Heart right ventricle (tissue), 16 donors: ENCODE measurements around the gene GSE1. TPM values are rescaled to one million over a fixed set of nuclear protein-coding genes. Genes with fewer than 3 reads are reported as not detected.

Experiments used
- ATAC-seq, 8 donors: fragments of 200-7000 bp; cut with Tn5 transposase; one replicate each; pipeline ENCODE4 v1.9.1; 2020; ENCODE audit warnings: mild to moderate bottlenecking in 8 of 8, moderate library complexity in 8 of 8, moderate number of reproducible peaks in 1 of 8
- DNase-seq, 2 donors: peaks; one replicate each; pipeline ENCODE4 v3.0.0-alpha.2; 2020
- H3K27ac ChIP-seq, 10 donors: fragments of 200-600 bp; sonication (generic) in 2 of 10; one replicate each; pipeline versions ENCODE4 v1.5.0 to v1.8.0; 2020 to 2022; ENCODE audit warnings: mild to moderate bottlenecking in 3 of 10
- H3K27me3 ChIP-seq, 7 donors: fragments of 200-600 bp; one replicate each; pipeline ENCODE4 v1.8.0; 2021 to 2022; ENCODE audit warnings: mild to moderate bottlenecking in 2 of 7
- H3K36me3 ChIP-seq, 9 donors: fragments of 200-600 bp; sonication (generic) in 1 of 9; one replicate each; pipeline versions ENCODE4 v1.5.0 to v1.8.0; 2020 to 2022; ENCODE audit warnings: mild to moderate bottlenecking in 2 of 9
- H3K4me1 ChIP-seq, 9 donors: fragments of 200-600 bp; sonication (generic) in 1 of 9; one replicate each; pipeline versions ENCODE4 v1.5.0 to v1.8.0; 2020 to 2022; ENCODE audit warnings: mild to moderate bottlenecking in 4 of 9
- H3K4me3 ChIP-seq, 10 donors: fragments of 200-600 bp; sonication (generic) in 2 of 10; one replicate each; pipeline versions ENCODE4 v1.5.0 to v1.8.0; 2020 to 2022; ENCODE audit warnings: mild to moderate bottlenecking in 7 of 10, moderate library complexity in 2 of 10
- H3K9me3 ChIP-seq, 11 donors: fragments of 200-600 bp in 10 of 11; sonication (generic) in 2 of 11; one replicate each; pipeline versions ENCODE4 v1.5.0 to v1.8.0; 2013 to 2022; ENCODE audit warnings: mild to moderate bottlenecking in 2 of 11, control low read depth in 1 of 11, moderate library complexity in 1 of 11
- WGBS, 2 donors: extraction: QIAGEN DNeasy Blood & Tissue Kit; methylation state at CpG; one replicate each; pipeline ENCODE4 v1.1.7; 2013; ENCODE audit warnings: inconsistent platforms in 1 of 2; 5-methylcytosine and 5-hydroxymethylcytosine counted together
- intact Hi-C, 10 donors: fragments of 100-400 bp; cut with DNase I; formaldehyde crosslinking; loops; one replicate each; pipeline versions ENCODE4 v1.11.1 to v1.14.2; 2022
- polyA plus RNA-seq, 2 donors: library from polyadenylated mRNA; stranded (reverse); fragments of 200-250 nt; gene quantifications; one replicate each; pipeline ENCODE4 v1.2.3, GENCODE V29; 2013
- total RNA-seq, 10 donors: library from RNA; stranded (reverse); fragmentation: NEBNext Ultra II Directional in 3 of 10; extraction: Animal tissue kit (Norgen Biotek cat#: 25700) in 3 of 10; gene quantifications; one replicate each; pipeline versions ENCODE4 v1.2.1 to v1.2.4, GENCODE V29; 2021 to 2023
- TF ChIP-seq, protein P1 (sequence below), 9 donors: fragments of 200-600 bp; sonication (generic) in 2 of 9; IDR thresholded peaks; one replicate each; pipeline versions ENCODE4 v1.5.0 to v1.8.0; 2021 to 2022; ENCODE audit warnings: antibody characterized with exemption in 9 of 9, mild to moderate bottlenecking in 5 of 9, moderate library complexity in 1 of 9
- donor health status: Arrhythmogenic right ventricular cardiomyopathy.
- donor health status: ischemic (EF 13 %, LVEDD 7.1; RV severe dilation, severe dysfunction).
- donor health status: healthy with polysubstance abuse.
- donor health status: DM: no; HTN: yes; CAD: no.
- donor health status: DM: no; HTN: no; CAD: no.
- donor health status: ischemic (EF 25% LVEDD 6.9; RV normal size, moderate dysfunction).
- donor health status: ischemic (EF 25% LVEDD 5.7; RV mildly dilated, moderate dysfunction).
- donor health status: healthy.
- donor health status: DM: yes; HTN: yes; CAD: no.
- donor health status: Ischemic cardiomyopathy.
- donor health status: ischemic (EF 35%, LVEDD 5.7; RV mildly dilated, moderate dysfunction).
- donor health status: nonischemic (EF 11% LVEDD 7.7; RV severe dilation, severe dysfunction).
- donor health status: DM: yes; HTN: yes; CAD: no.
- donor health status: PGD.
- donor health status: ischemic (EF 29% LVEDD 5.4; RV normal size, mild dysfunction).
- donor health status: nonischemic (EF 23%, LVEDD 6.1; RV moderate dilation, normal function).

The GSE1 gene
- total and polyA plus RNA-seq, 12 donors = 15.6 to 53.2 (median 32.6) TPM

DNA sequence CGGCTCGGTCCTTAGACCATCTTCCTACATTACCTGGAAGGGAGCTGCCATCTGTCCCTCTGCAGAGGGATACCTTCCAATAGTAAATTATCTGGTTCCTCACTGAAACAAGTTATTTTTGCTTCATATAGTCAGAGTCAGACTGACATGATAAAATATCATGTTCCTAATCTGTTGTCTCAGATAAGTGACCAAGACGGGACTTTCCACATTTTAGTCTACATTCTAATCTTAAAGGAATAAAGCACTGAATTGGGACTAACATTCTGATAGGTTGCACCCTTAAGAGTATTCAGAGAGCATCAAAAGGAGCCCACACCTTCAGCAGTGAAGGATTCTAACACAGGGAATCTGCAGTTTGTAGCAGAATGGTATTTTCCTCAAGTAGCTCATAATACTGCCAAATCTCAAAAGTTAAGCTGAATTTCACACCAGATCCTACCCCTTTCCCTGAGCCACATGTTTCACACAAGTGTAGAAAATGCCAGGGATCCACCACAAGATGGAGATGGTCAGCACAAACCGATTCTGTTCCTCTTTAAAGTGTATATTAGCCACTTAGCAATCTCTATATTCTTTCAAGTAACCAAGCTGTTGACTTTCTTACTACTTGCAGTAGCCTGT, 62.2 kb downstream of the GSE1 start:
- Histone ChIP-seq H3K27me3 (no peaks in the 10 kb centered on the region), H3K9me3 (no peaks in the 10 kb centered on the region), H3K36me3 (peaks cover 0 to 89% (median 14%) of the 10 kb centered on the region in 9 donors), H3K4me1 (peaks cover 2 to 27% (median 14%) of the 10 kb centered on the region in 9 donors), H3K4me3 (no peak overlapping the region), H3K27ac (no peak overlapping the region)
- intact Hi-C loops = loop anchor here in 1 of 10 donors (5.0 kb wide), 1 partner anchor 42 kb away; no protein-coding TSS in a partner anchor
- no peak for ATAC-seq
- no peak for DNase-seq
- WGBS, 2 donors = 63 to 70% methylated on average over 4 of the region's 4 CpGs
- TF ChIP-seq, protein P1, sequence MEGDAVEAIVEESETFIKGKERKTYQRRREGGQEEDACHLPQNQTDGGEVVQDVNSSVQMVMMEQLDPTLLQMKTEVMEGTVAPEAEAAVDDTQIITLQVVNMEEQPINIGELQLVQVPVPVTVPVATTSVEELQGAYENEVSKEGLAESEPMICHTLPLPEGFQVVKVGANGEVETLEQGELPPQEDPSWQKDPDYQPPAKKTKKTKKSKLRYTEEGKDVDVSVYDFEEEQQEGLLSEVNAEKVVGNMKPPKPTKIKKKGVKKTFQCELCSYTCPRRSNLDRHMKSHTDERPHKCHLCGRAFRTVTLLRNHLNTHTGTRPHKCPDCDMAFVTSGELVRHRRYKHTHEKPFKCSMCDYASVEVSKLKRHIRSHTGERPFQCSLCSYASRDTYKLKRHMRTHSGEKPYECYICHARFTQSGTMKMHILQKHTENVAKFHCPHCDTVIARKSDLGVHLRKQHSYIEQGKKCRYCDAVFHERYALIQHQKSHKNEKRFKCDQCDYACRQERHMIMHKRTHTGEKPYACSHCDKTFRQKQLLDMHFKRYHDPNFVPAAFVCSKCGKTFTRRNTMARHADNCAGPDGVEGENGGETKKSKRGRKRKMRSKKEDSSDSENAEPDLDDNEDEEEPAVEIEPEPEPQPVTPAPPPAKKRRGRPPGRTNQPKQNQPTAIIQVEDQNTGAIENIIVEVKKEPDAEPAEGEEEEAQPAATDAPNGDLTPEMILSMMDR (IDR thresholded peaks at IDR 0.05) = peak in 7 of 9 donors; percentile 5 to 52 (median 44)

DNA sequence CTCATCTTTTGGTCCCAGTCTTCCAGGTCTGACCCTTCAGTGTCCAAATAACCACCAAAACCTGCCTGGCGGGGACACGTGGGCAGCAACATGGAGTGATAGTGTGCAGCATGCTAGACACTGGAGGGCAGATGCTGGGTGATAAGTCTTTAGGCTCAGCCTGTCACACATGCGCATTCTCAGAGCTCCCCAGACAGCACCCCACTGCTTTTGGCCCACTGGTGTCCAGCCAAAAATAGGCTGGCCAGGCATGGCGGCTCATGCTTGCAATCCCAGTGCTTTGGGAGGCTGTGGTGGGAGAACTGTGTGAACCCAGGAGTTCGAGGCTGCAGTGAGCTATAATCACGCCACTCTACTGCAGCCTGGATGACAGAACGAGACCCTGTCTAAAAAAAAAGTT, 63.3 kb downstream of the GSE1 start:
- H3K27ac ChIP-seq = no peak overlapping the region
- TF ChIP-seq, protein P1 (IDR thresholded peaks at IDR 0.05) = no peak
- WGBS, 2 donors = 93 to 95% methylated on average over 7 of the region's 7 CpGs
- ATAC-seq (no peak), DNase-seq (no peak)
- H3K9me3 ChIP-seq = no peaks in the 10 kb centered on the region
- H3K36me3 ChIP-seq = peaks cover 0 to 79% (median 14%) of the 10 kb centered on the region in 9 donors
- intact Hi-C loops = loop anchor here in 1 of 10 donors (5.0 kb wide), 1 partner anchor 41 kb away; no protein-coding TSS in a partner anchor
- no peaks in the 10 kb centered on the region for H3K27me3 ChIP-seq
- H3K4me3 ChIP-seq = no peak overlapping the region
- peaks cover 2 to 27% (median 14%) of the 10 kb centered on the region in 9 donors for H3K4me1 ChIP-seq

DNA sequence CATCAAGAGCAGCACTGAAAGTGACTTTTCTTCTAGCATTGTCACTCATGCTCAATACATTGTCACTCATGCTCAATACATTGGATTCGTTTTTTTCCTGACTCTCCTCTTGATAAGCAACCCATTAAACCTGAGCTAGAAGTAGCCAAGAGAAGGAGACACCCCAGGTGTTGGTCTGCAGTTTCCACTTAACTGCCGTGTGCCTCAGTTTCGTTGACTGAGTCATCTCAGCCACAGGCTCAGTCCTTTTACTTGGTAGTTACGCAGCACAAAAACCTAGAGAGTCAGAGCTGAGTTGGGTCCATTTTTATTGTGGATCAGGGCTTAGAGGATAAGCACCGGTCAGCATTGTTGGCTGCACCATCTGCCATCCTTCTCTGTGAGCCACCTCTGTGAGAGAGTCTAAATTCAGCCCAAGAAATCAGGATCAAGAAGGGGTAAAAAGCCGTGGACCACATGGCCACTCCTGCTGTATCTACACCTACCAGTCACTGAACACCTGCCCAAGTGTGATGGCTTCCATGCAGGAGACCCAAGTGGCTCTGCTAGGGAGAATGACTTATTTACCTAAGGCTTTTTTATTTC, 64.4 kb downstream of the GSE1 start:
- intact Hi-C loops = loop anchor here in 1 of 10 donors (5.0 kb wide), 1 partner anchor 40 kb away; no protein-coding TSS in a partner anchor
- Histone ChIP-seq H3K4me1 (peaks cover 2 to 27% (median 14%) of the 10 kb centered on the region in 9 donors), H3K27me3 (no peaks in the 10 kb centered on the region), H3K9me3 (no peaks in the 10 kb centered on the region), H3K4me3 (no peak overlapping the region), H3K27ac (no peak overlapping the region), H3K36me3 (peaks cover 0 to 69% (median 6%) of the 10 kb centered on the region in 9 donors)
- DNase-seq (no peak), ATAC-seq (no peak)
- WGBS, 2 donors = 88 to 94% methylated on average over 6 of the region's 6 CpGs
- TF ChIP-seq, protein P1 (IDR thresholded peaks at IDR 0.05) = no peak

DNA sequence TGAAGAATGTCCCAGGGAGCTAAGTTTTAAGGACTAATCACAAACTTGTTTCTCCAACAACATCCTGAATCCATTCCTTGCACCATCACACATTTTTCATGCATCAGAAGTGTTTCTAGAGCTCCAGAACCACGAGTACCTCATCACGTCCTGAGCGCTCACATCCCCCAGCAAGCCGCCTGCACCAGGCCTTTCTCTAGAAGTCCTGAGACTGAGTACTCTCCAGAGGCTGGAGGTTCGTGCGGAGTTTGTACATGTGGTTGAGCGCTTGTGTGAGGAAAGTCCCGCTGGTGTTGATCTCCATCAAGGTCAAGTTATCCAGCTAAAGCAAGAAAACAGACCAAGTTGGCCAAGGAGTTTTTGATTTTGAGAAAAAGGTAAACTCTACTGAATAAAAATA, 64.9 kb downstream of the GSE1 start:
- H3K9me3 ChIP-seq = no peaks in the 10 kb centered on the region

More for the DNA sequence above, 64.9 kb downstream of the GSE1 start:
- no peak overlapping the region for H3K27ac ChIP-seq
- DNase-seq (no peak), ATAC-seq (no peak)
- intact Hi-C loops = loop anchor here in 1 of 10 donors (5.0 kb wide), 1 partner anchor 39 kb away; no protein-coding TSS in a partner anchor
- H3K27me3 ChIP-seq = no peaks in the 10 kb centered on the region
- TF ChIP-seq, protein P1 (IDR thresholded peaks at IDR 0.05) = no peak
- peaks cover 0 to 64% (median under 1%) of the 10 kb centered on the region in 9 donors for H3K36me3 ChIP-seq
- no peak overlapping the region for H3K4me3 ChIP-seq
- peaks cover 2 to 27% (median 14%) of the 10 kb centered on the region in 9 donors for H3K4me1 ChIP-seq
- WGBS, 2 donors = 81 to 93% methylated on average over 8 of the region's 8 CpGs
